Activated CD4-positive, alpha-beta T cell treated with anti-CD3 and anti-CD28 coated beads for 4 hours (primary cell): Measurements from ENCODE around the gene PRRC2A.

Experiments used
- DNase-seq, 2 donors: peaks; one replicate each; pipeline ENCODE4 v3.0.0-alpha.2; 2020

The PRRC2A gene

DNA sequence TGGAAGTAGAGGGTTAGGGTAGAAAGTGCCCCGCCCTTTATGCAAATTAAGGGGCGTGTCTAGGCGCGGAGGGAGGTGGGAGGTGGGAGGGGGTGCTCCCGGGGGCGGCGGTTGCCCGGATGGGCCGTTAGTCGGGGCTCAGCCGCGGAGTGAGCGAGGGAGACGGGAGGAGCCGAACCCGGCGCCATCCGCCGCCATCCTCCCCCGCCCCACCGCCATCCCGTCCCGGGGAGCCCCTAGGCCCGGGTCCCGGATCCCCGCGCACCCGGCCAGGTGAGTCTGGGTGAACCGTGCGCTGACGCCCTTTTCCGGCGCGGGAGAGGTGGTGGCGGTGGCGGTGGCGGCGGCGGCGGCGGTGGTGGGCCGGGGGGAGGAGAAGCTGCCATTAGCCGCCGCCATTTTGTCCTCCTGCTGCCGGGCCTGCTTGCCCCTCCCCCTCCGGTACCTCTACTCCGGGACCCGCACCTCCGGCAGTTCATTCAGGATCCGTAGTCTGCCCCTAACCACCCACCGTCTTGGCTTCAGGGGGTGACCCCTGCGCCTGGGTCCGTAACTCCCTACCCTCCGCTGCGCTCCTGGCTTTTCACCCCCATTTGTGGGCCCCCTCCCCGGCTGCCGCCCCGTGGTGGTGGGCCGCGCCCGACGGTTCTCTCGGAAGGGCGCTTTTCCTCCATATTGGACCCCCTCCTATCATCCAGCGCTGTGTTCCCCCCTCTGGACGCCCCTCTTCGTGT is at the start of gene PRRC2A:
TSS of gene PRRC2A (plus strand) at position 130 of the 734 bp plus-strand sequence. CDS start 2,075 bp downstream, outside the sequence.
- DNase-seq = peak; percentile 96 to 97

DNA sequence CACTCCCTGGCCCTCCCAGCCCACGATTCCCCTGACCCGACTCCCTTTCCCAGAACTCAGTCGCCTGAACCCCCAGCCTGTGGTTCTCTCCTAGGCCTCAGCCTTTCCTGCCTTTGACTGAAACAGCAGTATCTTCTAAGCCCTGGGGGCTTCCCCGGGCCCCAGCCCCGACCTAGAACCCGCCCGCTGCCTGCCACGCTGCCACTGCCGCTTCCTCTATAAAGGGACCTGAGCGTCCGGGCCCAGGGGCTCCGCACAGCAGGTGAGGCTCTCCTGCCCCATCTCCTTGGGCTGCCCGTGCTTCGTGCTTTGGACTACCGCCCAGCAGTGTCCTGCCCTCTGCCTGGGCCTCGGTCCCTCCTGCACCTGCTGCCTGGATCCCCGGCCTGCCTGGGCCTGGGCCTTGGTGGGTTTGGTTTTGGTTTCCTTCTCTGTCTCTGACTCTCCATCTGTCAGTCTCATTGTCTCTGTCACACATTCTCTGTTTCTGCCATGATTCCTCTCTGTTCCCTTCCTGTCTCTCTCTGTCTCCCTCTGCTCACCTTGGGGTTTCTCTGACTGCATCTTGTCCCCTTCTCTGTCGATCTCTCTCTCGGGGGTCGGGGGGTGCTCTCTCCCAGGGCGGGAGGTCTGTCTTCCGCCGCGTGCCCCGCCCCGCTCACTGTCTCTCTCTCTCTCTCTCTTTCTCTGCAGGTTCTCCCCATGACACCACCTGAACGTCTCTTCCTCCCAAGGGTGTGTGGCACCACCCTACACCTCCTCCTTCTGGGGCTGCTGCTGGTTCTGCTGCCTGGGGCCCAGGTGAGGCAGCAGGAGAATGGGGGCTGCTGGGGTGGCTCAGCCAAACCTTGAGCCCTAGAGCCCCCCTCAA is 48.2 kb upstream of the PRRC2A start, which contains the start of gene LTA:
TSS of gene LTA (plus strand) at position 249 of the 871 bp plus-strand sequence. CDS start at position 703, 454 bp downstream.
- peak; percentile 69 to 82 for DNase-seq

DNA sequence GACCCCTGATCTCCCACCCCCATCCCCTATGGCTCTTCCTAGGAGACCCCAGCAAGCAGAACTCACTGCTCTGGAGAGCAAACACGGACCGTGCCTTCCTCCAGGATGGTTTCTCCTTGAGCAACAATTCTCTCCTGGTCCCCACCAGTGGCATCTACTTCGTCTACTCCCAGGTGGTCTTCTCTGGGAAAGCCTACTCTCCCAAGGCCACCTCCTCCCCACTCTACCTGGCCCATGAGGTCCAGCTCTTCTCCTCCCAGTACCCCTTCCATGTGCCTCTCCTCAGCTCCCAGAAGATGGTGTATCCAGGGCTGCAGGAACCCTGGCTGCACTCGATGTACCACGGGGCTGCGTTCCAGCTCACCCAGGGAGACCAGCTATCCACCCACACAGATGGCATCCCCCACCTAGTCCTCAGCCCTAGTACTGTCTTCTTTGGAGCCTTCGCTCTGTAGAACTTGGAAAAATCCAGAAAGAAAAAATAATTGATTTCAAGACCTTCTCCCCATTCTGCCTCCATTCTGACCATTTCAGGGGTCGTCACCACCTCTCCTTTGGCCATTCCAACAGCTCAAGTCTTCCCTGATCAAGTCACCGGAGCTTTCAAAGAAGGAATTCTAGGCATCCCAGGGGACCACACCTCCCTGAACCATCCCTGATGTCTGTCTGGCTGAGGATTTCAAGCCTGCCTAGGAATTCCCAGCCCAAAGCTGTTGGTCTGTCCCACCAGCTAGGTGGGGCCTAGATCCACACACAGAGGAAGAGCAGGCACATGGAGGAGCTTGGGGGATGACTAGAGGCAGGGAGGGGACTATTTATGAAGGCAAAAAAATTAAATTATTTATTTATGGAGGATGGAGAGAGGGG is 47.0 kb upstream of the PRRC2A start:
- DNase-seq = no peak

- DNase-seq = peak in 1 of 2 donors; percentile 43
These were observed 46.1 kb upstream of the PRRC2A start for GRCh38 chr6:31574106-31575061.

GRCh38 chr6:31575335-31575901 is 45.1 kb upstream of the PRRC2A start, which contains the start of gene TNF:
TNF (plus strand) TSS chr6:31575565; CDS start chr6:31575742, 177 bp downstream.
- DNase-seq = peak; percentile 87 to 89

DNA sequence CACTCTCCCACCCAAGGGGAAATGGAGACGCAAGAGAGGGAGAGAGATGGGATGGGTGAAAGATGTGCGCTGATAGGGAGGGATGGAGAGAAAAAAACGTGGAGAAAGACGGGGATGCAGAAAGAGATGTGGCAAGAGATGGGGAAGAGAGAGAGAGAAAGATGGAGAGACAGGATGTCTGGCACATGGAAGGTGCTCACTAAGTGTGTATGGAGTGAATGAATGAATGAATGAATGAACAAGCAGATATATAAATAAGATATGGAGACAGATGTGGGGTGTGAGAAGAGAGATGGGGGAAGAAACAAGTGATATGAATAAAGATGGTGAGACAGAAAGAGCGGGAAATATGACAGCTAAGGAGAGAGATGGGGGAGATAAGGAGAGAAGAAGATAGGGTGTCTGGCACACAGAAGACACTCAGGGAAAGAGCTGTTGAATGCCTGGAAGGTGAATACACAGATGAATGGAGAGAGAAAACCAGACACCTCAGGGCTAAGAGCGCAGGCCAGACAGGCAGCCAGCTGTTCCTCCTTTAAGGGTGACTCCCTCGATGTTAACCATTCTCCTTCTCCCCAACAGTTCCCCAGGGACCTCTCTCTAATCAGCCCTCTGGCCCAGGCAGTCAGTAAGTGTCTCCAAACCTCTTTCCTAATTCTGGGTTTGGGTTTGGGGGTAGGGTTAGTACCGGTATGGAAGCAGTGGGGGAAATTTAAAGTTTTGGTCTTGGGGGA is 44.4 kb upstream of the PRRC2A start:
- DNase-seq = no peak

DNA sequence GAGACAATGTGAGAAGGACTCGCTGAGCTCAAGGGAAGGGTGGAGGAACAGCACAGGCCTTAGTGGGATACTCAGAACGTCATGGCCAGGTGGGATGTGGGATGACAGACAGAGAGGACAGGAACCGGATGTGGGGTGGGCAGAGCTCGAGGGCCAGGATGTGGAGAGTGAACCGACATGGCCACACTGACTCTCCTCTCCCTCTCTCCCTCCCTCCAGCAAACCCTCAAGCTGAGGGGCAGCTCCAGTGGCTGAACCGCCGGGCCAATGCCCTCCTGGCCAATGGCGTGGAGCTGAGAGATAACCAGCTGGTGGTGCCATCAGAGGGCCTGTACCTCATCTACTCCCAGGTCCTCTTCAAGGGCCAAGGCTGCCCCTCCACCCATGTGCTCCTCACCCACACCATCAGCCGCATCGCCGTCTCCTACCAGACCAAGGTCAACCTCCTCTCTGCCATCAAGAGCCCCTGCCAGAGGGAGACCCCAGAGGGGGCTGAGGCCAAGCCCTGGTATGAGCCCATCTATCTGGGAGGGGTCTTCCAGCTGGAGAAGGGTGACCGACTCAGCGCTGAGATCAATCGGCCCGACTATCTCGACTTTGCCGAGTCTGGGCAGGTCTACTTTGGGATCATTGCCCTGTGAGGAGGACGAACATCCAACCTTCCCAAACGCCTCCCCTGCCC is 43.5 kb upstream of the PRRC2A start:
- peak; percentile 36 to 55 for DNase-seq

DNA sequence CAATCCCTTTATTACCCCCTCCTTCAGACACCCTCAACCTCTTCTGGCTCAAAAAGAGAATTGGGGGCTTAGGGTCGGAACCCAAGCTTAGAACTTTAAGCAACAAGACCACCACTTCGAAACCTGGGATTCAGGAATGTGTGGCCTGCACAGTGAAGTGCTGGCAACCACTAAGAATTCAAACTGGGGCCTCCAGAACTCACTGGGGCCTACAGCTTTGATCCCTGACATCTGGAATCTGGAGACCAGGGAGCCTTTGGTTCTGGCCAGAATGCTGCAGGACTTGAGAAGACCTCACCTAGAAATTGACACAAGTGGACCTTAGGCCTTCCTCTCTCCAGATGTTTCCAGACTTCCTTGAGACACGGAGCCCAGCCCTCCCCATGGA is 42.9 kb upstream of the PRRC2A start:
- DNase-seq = no peak

DNA sequence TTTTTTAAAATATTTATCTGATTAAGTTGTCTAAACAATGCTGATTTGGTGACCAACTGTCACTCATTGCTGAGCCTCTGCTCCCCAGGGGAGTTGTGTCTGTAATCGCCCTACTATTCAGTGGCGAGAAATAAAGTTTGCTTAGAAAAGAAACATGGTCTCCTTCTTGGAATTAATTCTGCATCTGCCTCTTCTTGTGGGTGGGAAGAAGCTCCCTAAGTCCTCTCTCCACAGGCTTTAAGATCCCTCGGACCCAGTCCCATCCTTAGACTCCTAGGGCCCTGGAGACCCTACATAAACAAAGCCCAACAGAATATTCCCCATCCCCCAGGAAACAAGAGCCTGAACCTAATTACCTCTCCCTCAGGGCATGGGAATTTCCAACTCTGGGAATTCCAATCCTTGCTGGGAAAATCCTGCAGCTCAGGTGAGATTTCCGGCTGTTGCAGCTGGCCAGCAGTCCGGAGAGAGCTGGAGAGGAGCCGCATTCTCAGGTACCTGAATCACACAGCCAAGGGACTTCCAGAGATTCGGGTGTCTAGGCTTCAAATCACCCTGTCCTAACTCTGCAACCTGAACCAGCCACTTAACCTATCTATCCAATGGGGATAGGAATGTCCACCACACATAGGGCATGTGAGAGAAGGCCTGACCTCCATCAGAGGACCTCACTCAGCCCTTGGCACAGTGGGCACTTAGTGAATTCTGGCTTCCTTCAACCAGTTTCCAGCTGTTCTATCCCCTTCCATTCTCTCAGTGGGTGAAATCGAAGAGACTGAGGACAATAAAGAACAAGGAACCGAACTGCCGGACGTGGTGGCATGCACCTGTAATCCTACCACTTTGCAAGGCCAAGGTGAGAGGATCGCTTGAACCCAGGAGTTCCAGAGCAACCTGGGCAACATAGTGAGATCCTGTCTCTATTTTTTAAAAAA is 42.1 kb upstream of the PRRC2A start:
- peak in 1 of 2 donors; percentile 45 for DNase-seq

- DNase-seq = peak in 1 of 2 donors; percentile 44
These were observed 41.4 kb upstream of the PRRC2A start for GRCh38 chr6:31579119-31579505.

DNA sequence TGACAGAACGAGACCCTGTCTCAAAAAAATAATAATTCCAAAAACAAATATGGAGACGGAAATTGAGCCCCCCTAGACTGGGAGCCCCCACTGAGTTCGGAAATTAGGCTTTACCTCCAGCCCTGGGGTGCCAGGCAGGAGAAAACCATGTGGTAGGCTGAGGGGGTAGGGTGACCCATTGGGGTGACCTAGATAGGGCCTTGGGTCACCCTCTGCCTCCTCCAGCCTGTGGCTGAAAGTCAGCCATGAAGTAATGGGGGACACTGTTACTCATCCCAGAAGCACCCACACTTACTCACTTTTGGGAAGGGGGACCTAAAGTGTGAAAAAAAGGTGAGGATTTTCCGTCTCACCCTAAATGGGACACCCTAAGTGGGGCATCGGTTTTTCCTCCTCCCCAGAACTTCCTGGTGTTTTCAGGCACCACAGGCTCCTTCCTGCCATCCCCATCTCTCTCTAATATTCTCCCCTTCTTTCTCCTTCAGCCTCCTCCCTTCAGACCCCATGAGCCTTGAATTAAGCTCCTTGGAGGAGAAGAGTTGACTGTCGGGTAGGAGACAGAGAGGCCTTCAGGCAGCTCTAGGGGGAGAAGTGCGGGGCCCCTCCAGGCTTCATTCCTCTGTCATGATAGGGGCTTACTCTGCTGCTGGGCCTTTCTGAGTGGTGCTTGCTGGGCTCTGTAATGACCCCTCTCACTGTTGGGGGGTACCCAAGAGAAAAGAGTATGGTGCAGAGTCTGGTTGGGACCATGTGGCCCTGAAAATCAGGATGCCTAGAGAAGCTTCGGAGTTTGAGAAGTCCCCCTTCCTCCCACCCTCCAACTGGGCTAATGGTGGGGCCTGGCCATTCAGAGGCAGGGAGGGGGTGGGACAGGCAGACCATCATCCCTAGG is 40.7 kb upstream of the PRRC2A start:
- DNase-seq = peak in 1 of 2 donors; percentile 53

DNA sequence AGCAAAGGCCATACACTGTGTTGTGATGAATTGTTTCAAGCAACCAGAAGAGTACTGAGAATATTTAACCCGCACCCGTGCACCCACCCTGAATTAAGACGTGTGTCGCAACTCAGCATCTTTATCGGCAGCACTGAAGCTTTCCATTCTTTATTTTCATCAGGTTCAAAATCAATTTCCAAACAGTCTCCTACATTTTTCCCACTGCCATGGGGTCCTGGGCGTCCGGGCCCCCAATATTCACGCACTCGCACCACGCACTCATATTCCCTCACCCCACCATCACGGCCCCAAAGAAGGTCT is 40.1 kb upstream of the PRRC2A start:
- peak in 1 of 2 donors; percentile 30 for DNase-seq

- DNase-seq = peak; percentile 86 to 89
These were observed 39.6 kb upstream of the PRRC2A start for GRCh38 chr6:31580807-31581433.

- DNase-seq = no peak
These were observed 38.9 kb upstream of the PRRC2A start for GRCh38 chr6:31581434-31582229.

GRCh38 chr6:31582230-31582643 is 38.3 kb upstream of the PRRC2A start, which contains the start of gene LTB:
LTB (minus strand) TSS chr6:31582424; CDS start chr6:31582417, 7 bp downstream.
- peak; percentile 64 to 74 for DNase-seq

- DNase-seq = peak; percentile 35 to 47
These were observed 35.0 kb upstream of the PRRC2A start for GRCh38 chr6:31585491-31585890.
